B cell (primary cell): ENCODE results near the gene MMAB. TPM values are rescaled to one million over a fixed set of nuclear protein-coding genes. Genes with fewer than 3 reads are reported as not detected.

ENCODE experiments used
- ATAC-seq: fragments of 200-7000 bp; cut with Tn5 transposase; one replicate; pipeline ENCODE4 v1.10.0; 2021; ENCODE audit warnings: low read depth, mild to moderate bottlenecking, moderate number of reproducible peaks, moderate library complexity
- CTCF ChIA-PET: fragments of 350-600 bp; sonication (Branson Sonifier 250); formaldehyde crosslinking; loops from one replicate; lab custom pipeline; 2021; ENCODE audit warnings: antibody characterized with exemption, inconsistent platforms; lab: Charles Lee
- POLR2A ChIA-PET: fragments of 350-600 bp; sonication (Branson Sonifier 250); formaldehyde crosslinking; loops from one replicate; lab custom pipeline; 2021; ENCODE audit warnings: antibody characterized with exemption; lab: Charles Lee
- DNase-seq: peaks from one replicate; pipeline ENCODE4 v3.0.0; 2013
- H2AFZ ChIP-seq: 2 replicates; pipeline ENCODE4 v1.6.1; 2012; ENCODE audit warnings: mild to moderate bottlenecking, low read depth, low read length; ENCODE audit not compliant: insufficient read depth, poor library complexity, severe bottlenecking
- H3K27ac ChIP-seq, 2 donors: 1 replicate in 1 of 2; 2 replicates in 1 of 2; pipeline ENCODE4 v1.5.1; 2012 to 2013; ENCODE audit warnings: low read length in 2 of 2, mild to moderate bottlenecking in 2 of 2, moderate library complexity in 1 of 2
- H3K27me3 ChIP-seq, 4 experiments: fragments of 200-600 bp in 1 of 4; sonication (generic) in 1 of 4; replicated peaks in 1 of 4; 1 replicate in 2 of 4; 2 replicates in 2 of 4; pipeline versions ENCODE4 v1.6.1 to v1.7.0; 2013 to 2016; ENCODE audit warnings: low read length in 3 of 4, mild to moderate bottlenecking in 2 of 4, mixed read lengths in 1 of 4, moderate library complexity in 1 of 4; ENCODE audit not compliant: insufficient read depth in 4 of 4, control insufficient read depth in 3 of 4; ENCODE audit errors: control extremely low read depth in 1 of 4
- H3K36me3 ChIP-seq, 2 experiments: replicated peaks in 1 of 2; 1 replicate in 1 of 2; 2 replicates in 1 of 2; pipeline versions ENCODE4 v1.6.1 to v1.7.1; 2013; ENCODE audit warnings: low read length in 1 of 2; ENCODE audit not compliant: insufficient read depth in 2 of 2, control insufficient read depth in 1 of 2; ENCODE audit errors: control extremely low read depth in 1 of 2, extremely low read depth in 1 of 2
- H3K4me1 ChIP-seq, 2 donors: fragments of 200-600 bp in 1 of 2; sonication (generic) in 1 of 2; 1 replicate in 1 of 2; 2 replicates in 1 of 2; pipeline versions ENCODE4 v1.5.1 to v1.6.1; 2013 to 2017; ENCODE audit warnings: low read length in 2 of 2; ENCODE audit not compliant: control insufficient read depth in 2 of 2, insufficient read depth in 2 of 2
- H3K4me2 ChIP-seq: replicated peaks from 2 replicates; pipeline ENCODE3; 2012; ENCODE audit warnings: mild to moderate bottlenecking, low read depth, low read length; ENCODE audit not compliant: poor library complexity, severe bottlenecking
- H3K4me3 ChIP-seq, 5 experiments: fragments of 200-600 bp in 1 of 5; sonication (generic) in 1 of 5; 1 replicate in 3 of 5; 2 replicates in 2 of 5; pipeline versions ENCODE4 v1.5.1 to v1.7.0; 2011 to 2016; ENCODE audit warnings: low read length in 4 of 5, mild to moderate bottlenecking in 4 of 5, low read depth in 2 of 5, control low read depth in 1 of 5, moderate library complexity in 1 of 5; ENCODE audit not compliant: insufficient read depth in 1 of 5; ENCODE audit errors: control extremely low read depth in 1 of 5, extremely low read depth in 1 of 5
- H3K79me2 ChIP-seq: fragments of 200-600 bp; sonication (generic); one replicate; pipeline ENCODE4 v1.6.0; 2016; ENCODE audit warnings: low read length; ENCODE audit not compliant: control insufficient read depth, insufficient read depth
- H3K9ac ChIP-seq: fragments of 200-600 bp; sonication (generic); 2 replicates; pipeline ENCODE4 v1.6.1; 2017; ENCODE audit warnings: mild to moderate bottlenecking, low read length, moderate library complexity
- H3K9me3 ChIP-seq, 3 donors: one replicate each; pipeline versions ENCODE4 v1.6.1 to v1.7.1; 2013; ENCODE audit warnings: low read length in 2 of 3; ENCODE audit not compliant: control insufficient read depth in 2 of 3, insufficient read depth in 1 of 3; ENCODE audit errors: control extremely low read depth in 1 of 3
- H4K20me1 ChIP-seq: 2 replicates; pipeline ENCODE4 v1.6.0; 2012; ENCODE audit warnings: mild to moderate bottlenecking, low read length; ENCODE audit not compliant: insufficient read depth, control insufficient read depth, poor library complexity, severe bottlenecking
- H3K27ac Mint-ChIP-seq: one replicate; pipeline ENCODE4 v1.8.0; 2021; ENCODE audit warnings: mixed read lengths
- H3K27me3 Mint-ChIP-seq: one replicate; pipeline ENCODE4 v1.8.0; 2021; ENCODE audit warnings: mixed read lengths
- H3K4me1 Mint-ChIP-seq: one replicate; pipeline ENCODE4 v1.8.0; 2021; ENCODE audit warnings: mixed read lengths
- H3K4me3 Mint-ChIP-seq: one replicate; pipeline ENCODE4 v1.8.0; 2021; ENCODE audit warnings: mixed read lengths
- H3K9me3 Mint-ChIP-seq: one replicate; pipeline ENCODE4 v1.8.0; 2022; ENCODE audit warnings: mixed read lengths; ENCODE audit not compliant: insufficient read depth
- CTCF ChIP-seq: fragments of 200-600 bp; IDR thresholded peaks from one replicate; pipeline ENCODE4 v1.8.0; 2022; ENCODE audit warnings: antibody characterized with exemption, mild to moderate bottlenecking
- EZH2 ChIP-seq: IDR thresholded peaks from 2 replicates; pipeline ENCODE4 v1.6.1; 2012; ENCODE audit warnings: borderline replicate concordance, low read depth, mild to moderate bottlenecking, moderate library complexity, low read length; ENCODE audit not compliant: insufficient read depth, poor library complexity, severe bottlenecking
- WGBS: methylation state at CpG from one replicate; pipeline ENCODE4 v1.1.5; 2013; ENCODE audit warnings: missing lambda C conversion rate; ENCODE audit not compliant: insufficient coverage; 5-methylcytosine and 5-hydroxymethylcytosine counted together
- intact Hi-C: fragments of 100-400 bp; cut with micrococcal nuclease; formaldehyde crosslinking; loops from one replicate; pipeline ENCODE4 v1.10.0; 2022
- polyA plus RNA-seq: library from polyadenylated mRNA; depleted of rRNA; stranded (reverse); fragments of >200 nt; gene quantifications from 2 replicates; pipeline ENCODE4 v1.2.3, GENCODE V29; 2012
- total RNA-seq, 2 donors: library from RNA; stranded (reverse); fragments of 120-200 nt in 1 of 2; gene quantifications; 1 replicate in 1 of 2; 2 replicates in 1 of 2; pipeline versions ENCODE4 v1.2.3 to v1.2.4, GENCODE V29; 2013 to 2022

The MMAB gene
- total and polyA plus RNA-seq, 2 donors (not counting 1 experiment from before 2014, with no cell fraction given), result 15.0 to 20.5 TPM

- TF ChIP-seq EZH2 (no peak), CTCF (no peak)
- no peaks in the 10 kb centered on the region for H3K9me3 ChIP-seq
- H3K4me3 ChIP-seq, result no peak overlapping the region
- no peaks in the 10 kb centered on the region for H3K79me2 ChIP-seq
- DNase-seq (no peak), ATAC-seq (no peak)
- ChIA-PET POLR2A (no interaction called here), CTCF (interaction anchor here (0.8 kb wide), 1 partner anchor 9 kb away, joined by 3 read pairs; no protein-coding TSS in a partner anchor)
- H3K9ac ChIP-seq, result no peak overlapping the region
- no peak overlapping the region for H3K4me2 ChIP-seq
- no peaks in the 10 kb centered on the region for H3K4me1 ChIP-seq
- H3K27me3 ChIP-seq, result no peaks in the 10 kb centered on the region
- intact Hi-C loops, result no loop called here
- 96% methylated on average over 24 of the region's 26 CpGs for WGBS
- H2AFZ ChIP-seq, result no peak overlapping the region
- no peak overlapping the region for H3K27ac ChIP-seq
- Mint-ChIP-seq H3K9me3 (no peaks in the 10 kb centered on the region), H3K4me3 (no peak overlapping the region), H3K27me3 (no peaks in the 10 kb centered on the region), H3K4me1 (no peaks in the 10 kb centered on the region), H3K27ac (no peak overlapping the region)
- no peaks in the 10 kb centered on the region for H4K20me1 ChIP-seq
- peaks cover 5 to 82% of the 10 kb centered on the region in 2 experiments for H3K36me3 ChIP-seq
These were observed 48.6 kb downstream of the MMAB start for GRCh38 chr12:109524466-109525278.

DNA sequence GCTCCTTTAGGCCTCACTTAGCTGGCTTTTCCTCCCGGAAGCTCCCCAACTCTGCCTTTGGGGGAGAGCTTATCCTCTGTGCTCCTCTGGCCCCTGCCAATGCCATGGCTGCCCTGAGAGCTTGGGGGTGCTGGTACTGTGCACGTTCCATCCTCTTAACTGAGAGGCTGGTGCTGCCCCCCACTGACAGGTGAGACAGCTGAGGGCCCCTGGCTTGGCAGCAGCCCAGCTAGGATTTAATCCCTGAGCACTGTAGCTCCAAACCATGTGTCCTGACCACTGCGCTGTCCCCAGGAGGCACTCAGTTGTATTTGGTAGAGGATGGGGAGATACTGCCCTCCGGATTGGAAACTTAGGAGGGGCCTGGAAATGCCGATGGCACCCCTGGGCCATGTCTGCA, 49.8 kb downstream of the MMAB start:
- Histone ChIP-seq H4K20me1 (no peaks in the 10 kb centered on the region), H2AFZ (no peak overlapping the region), H3K27me3 (no peaks in the 10 kb centered on the region), H3K36me3 (peaks cover 5 to 84% of the 10 kb centered on the region in 2 experiments), H3K27ac (no peak overlapping the region), H3K79me2 (no peaks in the 10 kb centered on the region), H3K4me3 (no peak overlapping the region), H3K9ac (no peak overlapping the region), H3K4me2 (no peak overlapping the region), H3K9me3 (no peaks in the 10 kb centered on the region), H3K4me1 (no peaks in the 10 kb centered on the region)
- WGBS, result 97% methylated on average over 5 of the region's 5 CpGs
- ATAC-seq (no peak), DNase-seq (no peak)
- no peaks in the 10 kb centered on the region for H3K9me3 Mint-ChIP-seq
- no peaks in the 10 kb centered on the region for H3K4me1 Mint-ChIP-seq
- ChIA-PET POLR2A (no interaction called here), CTCF (no interaction called here)
- no peaks in the 10 kb centered on the region for H3K27me3 Mint-ChIP-seq
- H3K4me3 Mint-ChIP-seq, result no peak overlapping the region
- TF ChIP-seq EZH2, result no peak
- no peak for TF ChIP-seq CTCF
- intact Hi-C loops, result no loop called here
- no peak overlapping the region for H3K27ac Mint-ChIP-seq
